GM13976 (cell line): ENCODE measurements around the gene AGPAT4.
"Not testable (repeated sequence)": the region's sequence is repeated elsewhere in the genome, so short reads cannot be mapped to it uniquely, and the experiment has no call there.

Experiments used
- DNase-seq: peaks from one replicate; pipeline ENCODE4 v3.0.0; 2012; ENCODE audit warnings: low spot score
- in situ Hi-C: fragments of 300-500 bp; cut with MboI; formaldehyde crosslinking; loops from one replicate; pipeline ENCODE4 v1.12.0; 2022; ENCODE audit warnings: low sequenced_read_pairs, mixed read lengths, inconsistent platforms; ENCODE audit not compliant: unreplicated experiment
- TF ChIP-seq, protein P1 (sequence below): IDR thresholded peaks from 2 replicates; pipeline ENCODE4 v1.5.1; 2012; ENCODE audit warnings: borderline replicate concordance, mild to moderate bottlenecking; ENCODE audit not compliant: insufficient read depth; ENCODE audit errors: extremely low read depth, missing control alignments, control extremely low read depth

Gene AGPAT4

GRCh38 chr6:161191007-161191406 is 82.9 kb downstream of the AGPAT4 start:
- TF ChIP-seq, protein P1, sequence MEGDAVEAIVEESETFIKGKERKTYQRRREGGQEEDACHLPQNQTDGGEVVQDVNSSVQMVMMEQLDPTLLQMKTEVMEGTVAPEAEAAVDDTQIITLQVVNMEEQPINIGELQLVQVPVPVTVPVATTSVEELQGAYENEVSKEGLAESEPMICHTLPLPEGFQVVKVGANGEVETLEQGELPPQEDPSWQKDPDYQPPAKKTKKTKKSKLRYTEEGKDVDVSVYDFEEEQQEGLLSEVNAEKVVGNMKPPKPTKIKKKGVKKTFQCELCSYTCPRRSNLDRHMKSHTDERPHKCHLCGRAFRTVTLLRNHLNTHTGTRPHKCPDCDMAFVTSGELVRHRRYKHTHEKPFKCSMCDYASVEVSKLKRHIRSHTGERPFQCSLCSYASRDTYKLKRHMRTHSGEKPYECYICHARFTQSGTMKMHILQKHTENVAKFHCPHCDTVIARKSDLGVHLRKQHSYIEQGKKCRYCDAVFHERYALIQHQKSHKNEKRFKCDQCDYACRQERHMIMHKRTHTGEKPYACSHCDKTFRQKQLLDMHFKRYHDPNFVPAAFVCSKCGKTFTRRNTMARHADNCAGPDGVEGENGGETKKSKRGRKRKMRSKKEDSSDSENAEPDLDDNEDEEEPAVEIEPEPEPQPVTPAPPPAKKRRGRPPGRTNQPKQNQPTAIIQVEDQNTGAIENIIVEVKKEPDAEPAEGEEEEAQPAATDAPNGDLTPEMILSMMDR, result no peak
- in situ Hi-C loops, result no loop called here
- no peak for DNase-seq

DNA sequence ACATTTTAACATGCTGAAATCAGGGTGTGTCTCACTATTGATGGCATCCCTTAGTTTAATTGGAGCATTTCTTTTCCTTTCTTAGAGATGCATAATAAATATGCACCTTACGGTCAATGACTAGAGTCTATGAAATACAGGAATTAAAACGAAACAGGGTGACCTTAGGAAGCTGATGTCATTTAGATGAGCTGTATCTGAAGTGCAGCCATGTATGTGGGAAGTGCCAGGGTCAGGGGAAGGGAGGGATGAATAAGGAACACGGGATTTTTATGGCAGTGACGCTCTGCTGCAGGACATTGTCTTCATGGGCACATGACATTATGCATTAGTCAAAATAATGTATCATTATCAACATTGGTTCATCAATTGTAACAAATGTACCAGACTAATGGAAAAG is 84.0 kb downstream of the AGPAT4 start:
- in situ Hi-C loops, result no loop called here
- no peak for DNase-seq
- TF ChIP-seq, protein P1, result no peak

DNA sequence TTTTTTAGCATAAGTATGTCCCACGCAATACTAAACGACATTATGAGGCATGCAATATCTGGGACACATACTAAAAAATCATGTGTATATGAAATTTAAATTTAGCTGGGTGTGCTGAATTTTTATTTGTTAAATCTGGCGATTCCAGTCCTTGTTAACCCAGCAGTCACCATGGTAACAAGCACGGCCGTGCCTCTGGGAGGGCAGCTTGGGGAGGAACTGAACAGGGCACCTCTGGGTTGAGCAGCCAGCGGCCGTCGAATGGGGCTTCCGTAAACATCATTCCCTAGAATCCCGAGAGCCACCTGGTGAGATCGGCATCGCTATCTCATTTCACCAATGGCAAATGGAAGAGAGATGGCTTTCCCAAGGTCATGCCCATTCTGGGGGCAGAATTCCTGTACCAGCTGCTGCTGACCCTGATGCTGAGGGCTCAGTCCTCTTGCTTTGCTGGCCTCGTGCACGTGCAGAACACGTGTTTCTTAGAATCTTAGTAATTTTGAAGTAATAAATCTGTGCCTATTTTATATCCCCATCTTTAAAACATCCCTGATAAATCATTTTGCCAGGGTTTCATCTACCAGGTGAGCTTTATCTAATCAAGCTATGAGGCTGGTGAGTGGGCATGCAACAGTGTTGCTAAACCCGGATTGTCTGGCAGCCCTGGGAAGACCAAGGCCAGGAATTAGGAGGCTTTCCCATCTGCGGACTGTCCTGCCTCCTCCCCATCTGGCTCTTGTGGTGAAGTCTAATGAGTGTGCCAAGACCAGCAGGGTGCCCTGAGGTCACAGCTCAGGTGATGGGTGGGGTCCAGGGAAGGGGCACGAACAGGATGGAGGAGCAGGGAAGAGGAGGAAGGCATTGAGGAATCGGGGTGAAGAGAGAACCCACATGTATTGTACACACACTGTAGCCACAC is 85.1 kb downstream of the AGPAT4 start:
- no peak for DNase-seq
- TF ChIP-seq, protein P1, result no peak
- in situ Hi-C loops, result no loop called here

DNA sequence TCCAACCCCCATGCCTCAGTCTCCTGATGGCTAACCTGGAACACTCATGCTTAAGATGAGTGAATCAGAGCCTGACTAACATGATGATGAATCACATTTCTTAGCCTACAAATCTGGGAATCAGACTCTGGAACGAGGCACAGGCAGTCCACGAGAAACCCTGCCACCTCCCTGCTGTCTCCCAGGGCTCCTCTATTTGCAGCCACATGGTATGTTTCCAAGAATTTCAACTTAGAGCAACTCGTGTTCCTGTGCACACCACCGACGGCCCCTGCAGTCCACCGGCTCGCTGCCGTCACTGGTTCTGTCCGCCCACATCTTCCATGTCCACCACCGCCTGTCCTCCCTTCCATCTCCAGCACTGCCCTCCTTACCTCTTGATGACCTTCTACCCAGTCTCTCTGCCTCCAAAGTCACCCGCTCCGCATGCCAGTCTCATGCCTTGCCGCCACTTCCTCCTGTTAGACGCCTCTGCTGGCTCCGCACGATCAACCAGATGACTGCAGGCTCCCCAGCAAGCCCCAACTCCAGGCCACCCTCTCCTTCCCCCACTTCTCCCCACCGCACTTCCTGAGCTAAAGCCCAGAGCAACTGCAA is 87.6 kb downstream of the AGPAT4 start:
- in situ Hi-C loops, result no loop called here
- no peak for DNase-seq
- TF ChIP-seq, protein P1, result no peak

DNA sequence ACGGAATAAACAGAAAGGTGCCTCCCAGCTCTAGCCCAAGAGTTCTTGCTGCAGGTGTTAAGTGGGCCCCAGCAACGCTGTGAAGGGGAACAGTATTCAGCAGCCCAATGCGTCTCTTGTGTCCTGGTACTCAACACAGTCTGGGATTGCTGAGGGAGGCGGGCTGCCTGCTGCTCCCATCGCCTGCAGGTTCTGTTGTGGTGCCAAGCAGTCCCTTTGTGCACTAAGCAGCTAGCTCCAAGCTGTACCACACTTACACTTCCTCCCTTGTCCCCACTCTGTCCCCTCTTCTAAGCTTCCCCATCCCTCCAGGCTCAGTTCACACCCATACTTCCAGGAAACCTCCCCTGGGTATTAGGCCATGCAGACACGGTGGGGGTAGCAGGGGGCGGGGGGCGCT is 92.7 kb downstream of the AGPAT4 start:
- no peak for DNase-seq
- TF ChIP-seq, protein P1, result no peak
- in situ Hi-C loops, result no loop called here

DNA sequence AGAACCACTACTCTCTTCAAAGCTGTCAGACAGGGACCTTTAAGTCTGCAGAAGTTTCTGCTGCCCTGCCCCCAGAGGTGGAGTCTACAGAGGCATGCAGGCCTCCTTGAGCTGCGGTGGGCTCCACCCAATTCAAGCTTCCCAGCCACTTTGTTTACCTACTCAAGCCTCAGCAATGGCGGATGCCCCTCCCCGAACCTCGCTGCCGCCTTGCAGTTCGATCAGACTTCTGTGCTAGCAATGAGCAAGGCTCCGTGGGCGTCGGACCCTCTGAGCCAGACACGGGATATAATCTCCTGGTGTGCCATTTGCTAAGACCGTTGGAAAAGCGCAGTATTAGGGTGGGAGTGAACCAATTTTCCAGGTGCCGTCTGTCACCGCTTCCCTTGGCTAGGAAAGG is 95.7 kb downstream of the AGPAT4 start:
- DNase-seq, in situ Hi-C loops: not testable (repeated sequence)

DNA sequence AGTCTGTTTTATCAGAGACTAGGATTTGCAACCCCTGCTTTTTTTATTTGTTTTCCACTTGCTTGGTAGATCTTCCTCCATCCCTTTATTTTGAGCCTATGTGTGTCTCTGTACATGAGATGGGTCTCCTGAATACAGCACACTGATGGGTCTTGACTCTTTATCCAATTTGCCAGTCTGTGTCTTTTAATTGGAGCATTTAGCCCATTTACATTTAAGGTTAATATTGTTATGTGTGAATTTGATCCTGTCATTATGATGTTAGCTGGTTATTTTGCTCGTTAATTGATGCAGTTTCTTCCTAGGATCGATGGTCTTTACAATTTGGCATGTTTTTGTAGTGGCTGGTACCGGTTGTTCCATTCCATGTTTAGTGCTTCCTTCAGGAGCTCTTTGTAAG is 97.4 kb downstream of the AGPAT4 start:
- DNase-seq, in situ Hi-C loops: not testable (repeated sequence)

DNA sequence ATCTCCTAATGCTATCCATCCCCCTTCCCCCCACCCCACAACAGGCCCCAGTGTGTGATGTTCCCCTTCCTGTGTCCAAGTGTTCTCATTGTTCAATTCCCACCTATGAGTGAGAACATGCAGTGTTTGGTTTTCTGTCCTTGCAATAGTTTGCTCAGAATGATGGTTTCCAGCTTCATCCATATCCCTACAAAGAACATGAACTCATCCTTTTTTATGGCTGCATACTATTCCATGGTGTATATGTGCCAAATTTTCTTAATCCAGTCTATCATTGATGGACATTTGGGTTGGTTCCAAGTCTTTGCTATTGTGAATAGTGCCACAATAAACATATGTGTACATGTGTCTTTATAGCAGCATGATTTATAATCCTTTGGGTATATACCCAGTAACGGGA is 101.1 kb downstream of the AGPAT4 start:
- DNase-seq, in situ Hi-C loops: not testable (repeated sequence)
